Glomerular visceral epithelial cell (primary cell): ENCODE measurements around the gene NFKBIA.
A peak's percentile ranks its signal among the peaks of the same experiment; 100 is the strongest.
"Not testable (repeated sequence)": the region's sequence is repeated elsewhere in the genome, so short reads cannot be mapped to it uniquely, and the experiment has no call there.

Experiments used
- DNase-seq: peaks from one replicate; pipeline ENCODE4 v3.0.0-alpha.2; 2016; ENCODE audit errors: extremely low spot score

NFKBIA gene

GRCh38 chr14:35408026-35408425 is 3.5 kb upstream of the NFKBIA start:
- DNase-seq = no peak

- DNase-seq = no peak
Observed at GRCh38 chr14:35407306-35407630, 2.7 kb upstream of the NFKBIA start.

- peak; percentile 54 for DNase-seq
Observed at GRCh38 chr14:35406506-35407305, 2.2 kb upstream of the NFKBIA start.

- no peak for DNase-seq
Observed at GRCh38 chr14:35406090-35406489, 1.5 kb upstream of the NFKBIA start.

GRCh38 chr14:35405304-35405996 is 901 bp upstream of the NFKBIA start:
- DNase-seq = no peak

- DNase-seq = peak; percentile 98
Observed at GRCh38 chr14:35403603-35404448, 723 bp downstream of the NFKBIA start.

GRCh38 chr14:35403114-35403602 is 1.4 kb downstream of the NFKBIA start:
- peak; percentile 34 for DNase-seq

GRCh38 chr14:35402323-35403113 is 2.0 kb downstream of the NFKBIA start:
- no peak for DNase-seq

- no peak for DNase-seq
Observed at GRCh38 chr14:35401422-35402265, 2.9 kb downstream of the NFKBIA start.

GRCh38 chr14:35400648-35401421 is 3.7 kb downstream of the NFKBIA start:
- DNase-seq = no peak

GRCh38 chr14:35399083-35399937 is 5.2 kb downstream of the NFKBIA start:
- no peak for DNase-seq

- no peak for DNase-seq
Observed at GRCh38 chr14:35398071-35398584, 6.4 kb downstream of the NFKBIA start.

- not testable (repeated sequence) for DNase-seq
Observed at GRCh38 chr14:35396610-35397009, 7.9 kb downstream of the NFKBIA start.

- no peak for DNase-seq
Observed at GRCh38 chr14:35395283-35395682, 9.3 kb downstream of the NFKBIA start.

GRCh38 chr14:35394326-35395013 is 10.1 kb downstream of the NFKBIA start:
- no peak for DNase-seq

- DNase-seq = no peak
Observed at GRCh38 chr14:35393826-35394225, 10.7 kb downstream of the NFKBIA start.

GRCh38 chr14:35392103-35392502 is 12.4 kb downstream of the NFKBIA start:
- DNase-seq = no peak

- no peak for DNase-seq
Observed at GRCh38 chr14:35391388-35391710, 13.2 kb downstream of the NFKBIA start.
